Astrocyte (in vitro differentiated cells and primary cell): ENCODE data around the gene CLTCL1. TPM values are rescaled to one million over a fixed set of nuclear protein-coding genes. Genes with fewer than 3 reads are reported as not detected.

ENCODE experiments used
- DNase-seq: peaks from one replicate; pipeline ENCODE4 v3.0.0-alpha.2; 2010; ENCODE audit warnings: low read depth
- FAIRE-seq: peaks from 2 replicates; lab custom pipeline; 2011; peaks lifted over from hg19 to GRCh38; lab: Jason Lieb, UNC
- H2AFZ ChIP-seq: 2 replicates; pipeline ENCODE4 v1.6.0; 2012; ENCODE audit warnings: low read depth, low read length, inconsistent platforms
- H3K27ac ChIP-seq: 2 replicates; pipeline ENCODE4 v1.5.1; 2011; ENCODE audit warnings: low read depth, low read length, inconsistent platforms
- H3K27me3 ChIP-seq: 2 replicates; pipeline ENCODE4 v1.6.0; 2011; ENCODE audit warnings: low read length, inconsistent platforms; ENCODE audit not compliant: insufficient read depth
- H3K36me3 ChIP-seq: 2 replicates; pipeline ENCODE4 v1.5.1; 2011; ENCODE audit warnings: low read length, inconsistent platforms; ENCODE audit not compliant: insufficient read depth
- H3K4me1 ChIP-seq: 2 replicates; pipeline ENCODE4 v1.5.1; 2011; ENCODE audit warnings: low read length, inconsistent platforms; ENCODE audit not compliant: insufficient read depth
- H3K4me2 ChIP-seq: 2 replicates; pipeline ENCODE4 v1.6.0; 2012; ENCODE audit warnings: low read length, inconsistent platforms
- H3K4me3 ChIP-seq: 2 replicates; pipeline ENCODE4 v1.5.1; 2011; ENCODE audit warnings: low read depth, mild to moderate bottlenecking, low read length, inconsistent platforms; ENCODE audit not compliant: insufficient read depth
- H3K79me2 ChIP-seq: 2 replicates; pipeline ENCODE4 v1.6.0; 2012; ENCODE audit warnings: mild to moderate bottlenecking, low read length, inconsistent platforms; ENCODE audit not compliant: insufficient read depth
- H3K9ac ChIP-seq: 2 replicates; pipeline ENCODE4 v1.6.0; 2012; ENCODE audit warnings: mild to moderate bottlenecking, low read length, inconsistent platforms
- H3K9me3 ChIP-seq: 2 replicates; pipeline ENCODE4 v1.5.1; 2012; ENCODE audit warnings: low read depth, mild to moderate bottlenecking, low read length, inconsistent platforms; ENCODE audit not compliant: insufficient read depth
- H4K20me1 ChIP-seq: 2 replicates; pipeline ENCODE4 v1.6.0; 2012; ENCODE audit warnings: low read length, inconsistent platforms; ENCODE audit not compliant: insufficient read depth
- H3K27ac Mint-ChIP-seq: one replicate; pipeline ENCODE4 v1.8.0; 2021; ENCODE audit warnings: mild to moderate bottlenecking, mixed read lengths; ENCODE audit not compliant: unreplicated experiment
- H3K27me3 Mint-ChIP-seq: one replicate; pipeline ENCODE4 v1.8.0; 2021; ENCODE audit warnings: low read depth, mixed read lengths; ENCODE audit not compliant: unreplicated experiment
- H3K36me3 Mint-ChIP-seq: one replicate; pipeline ENCODE4 v1.8.0; 2021; ENCODE audit warnings: low read depth, mixed read lengths; ENCODE audit not compliant: unreplicated experiment
- H3K4me1 Mint-ChIP-seq: one replicate; pipeline ENCODE4 v1.8.0; 2021; ENCODE audit warnings: low read depth, mixed read lengths; ENCODE audit not compliant: unreplicated experiment
- H3K4me3 Mint-ChIP-seq: one replicate; pipeline ENCODE4 v1.8.0; 2021; ENCODE audit warnings: mild to moderate bottlenecking, moderate library complexity, mixed read lengths; ENCODE audit not compliant: unreplicated experiment
- H3K9me3 Mint-ChIP-seq: one replicate; pipeline ENCODE4 v1.8.0; 2021; ENCODE audit warnings: mild to moderate bottlenecking, mixed read lengths; ENCODE audit not compliant: unreplicated experiment
- EZH2 ChIP-seq: IDR thresholded peaks from 2 replicates; pipeline ENCODE4 v1.6.1; 2012; ENCODE audit warnings: mild to moderate bottlenecking, low read length, inconsistent platforms; ENCODE audit not compliant: insufficient read depth
- total RNA-seq: library from RNA; stranded (reverse); gene quantifications from 2 replicates; pipeline ENCODE4 v1.2.1, GENCODE V29; 2021
- TF ChIP-seq, protein P1 (sequence below): IDR thresholded peaks from 2 replicates; pipeline ENCODE4 v1.5.1; 2011; ENCODE audit warnings: low read depth, mild to moderate bottlenecking, inconsistent platforms, low read length, moderate library complexity; ENCODE audit not compliant: insufficient read depth

The CLTCL1 gene
- total RNA-seq, 1 donor from 2014 or later = 54.4 TPM

DNA sequence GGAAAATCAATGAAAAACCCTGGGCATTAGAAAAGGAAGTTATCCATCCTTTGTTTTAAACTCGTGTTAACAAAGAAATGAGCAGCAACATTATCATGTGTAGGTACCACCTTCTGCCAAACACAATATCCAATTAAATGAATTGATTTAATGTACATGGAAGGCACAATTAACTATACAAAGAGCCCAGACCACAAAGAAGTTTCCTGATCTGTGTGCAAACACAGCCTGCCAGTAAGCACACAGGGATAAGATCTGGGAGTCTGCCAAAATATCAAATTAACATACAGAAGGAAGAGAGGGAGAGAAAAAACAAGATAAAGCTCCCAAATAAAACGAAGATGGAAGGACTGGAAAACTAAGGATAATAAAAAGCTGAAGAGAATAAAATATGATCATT is 58.9 kb downstream of the CLTCL1 start:
- Histone ChIP-seq H3K4me2 (no peak overlapping the region), H4K20me1 (no peaks in the 10 kb centered on the region), H2AFZ (no peak overlapping the region), H3K4me3 (no peak overlapping the region), H3K36me3 (peaks cover 2% of the 10 kb centered on the region), H3K79me2 (no peaks in the 10 kb centered on the region), H3K27me3 (no peaks in the 10 kb centered on the region), H3K9ac (no peak overlapping the region), H3K4me1 (no peaks in the 10 kb centered on the region), H3K9me3 (no peaks in the 10 kb centered on the region), H3K27ac (no peak overlapping the region)
- Mint-ChIP-seq H3K27ac (no peak overlapping the region), H3K4me1 (no peaks in the 10 kb centered on the region), H3K9me3 (no peaks in the 10 kb centered on the region), H3K36me3 (peaks cover 50% of the 10 kb centered on the region), H3K4me3 (no peak overlapping the region), H3K27me3 (no peaks in the 10 kb centered on the region)
- no peak for TF ChIP-seq EZH2
- TF ChIP-seq, protein P1, sequence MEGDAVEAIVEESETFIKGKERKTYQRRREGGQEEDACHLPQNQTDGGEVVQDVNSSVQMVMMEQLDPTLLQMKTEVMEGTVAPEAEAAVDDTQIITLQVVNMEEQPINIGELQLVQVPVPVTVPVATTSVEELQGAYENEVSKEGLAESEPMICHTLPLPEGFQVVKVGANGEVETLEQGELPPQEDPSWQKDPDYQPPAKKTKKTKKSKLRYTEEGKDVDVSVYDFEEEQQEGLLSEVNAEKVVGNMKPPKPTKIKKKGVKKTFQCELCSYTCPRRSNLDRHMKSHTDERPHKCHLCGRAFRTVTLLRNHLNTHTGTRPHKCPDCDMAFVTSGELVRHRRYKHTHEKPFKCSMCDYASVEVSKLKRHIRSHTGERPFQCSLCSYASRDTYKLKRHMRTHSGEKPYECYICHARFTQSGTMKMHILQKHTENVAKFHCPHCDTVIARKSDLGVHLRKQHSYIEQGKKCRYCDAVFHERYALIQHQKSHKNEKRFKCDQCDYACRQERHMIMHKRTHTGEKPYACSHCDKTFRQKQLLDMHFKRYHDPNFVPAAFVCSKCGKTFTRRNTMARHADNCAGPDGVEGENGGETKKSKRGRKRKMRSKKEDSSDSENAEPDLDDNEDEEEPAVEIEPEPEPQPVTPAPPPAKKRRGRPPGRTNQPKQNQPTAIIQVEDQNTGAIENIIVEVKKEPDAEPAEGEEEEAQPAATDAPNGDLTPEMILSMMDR = no peak
- DNase-seq = no peak
- FAIRE-seq = no peak

DNA sequence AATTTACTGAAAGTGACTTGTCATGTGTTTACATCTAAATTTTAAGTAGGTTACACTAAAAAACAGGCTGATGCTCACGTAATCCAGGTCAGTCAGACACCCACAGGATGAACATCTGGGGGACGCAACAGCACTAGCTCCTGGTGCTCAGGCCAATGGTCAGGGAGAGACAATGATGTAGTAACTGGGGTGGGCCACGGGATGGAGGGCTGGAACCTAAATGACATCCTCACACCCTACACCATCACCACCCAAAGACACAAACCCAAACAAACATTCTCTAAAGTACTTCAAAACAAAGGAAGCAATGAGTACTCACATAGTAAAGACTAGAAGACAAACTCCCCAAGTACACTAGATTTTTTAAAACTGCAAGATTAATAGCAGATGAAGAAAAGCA is 59.5 kb downstream of the CLTCL1 start:
- no peaks in the 10 kb centered on the region for H3K27me3 Mint-ChIP-seq
- H3K4me1 Mint-ChIP-seq = no peaks in the 10 kb centered on the region
- FAIRE-seq (no peak), DNase-seq (no peak)
- peaks cover 51% of the 10 kb centered on the region for H3K36me3 Mint-ChIP-seq
- no peaks in the 10 kb centered on the region for H3K79me2 ChIP-seq
- H3K9me3 Mint-ChIP-seq = no peaks in the 10 kb centered on the region
- TF ChIP-seq, protein P1 = no peak
- TF ChIP-seq EZH2 = no peak
- no peaks in the 10 kb centered on the region for H3K9me3 ChIP-seq
- H3K4me2 ChIP-seq = no peak overlapping the region
- H3K9ac ChIP-seq = no peak overlapping the region
- no peak overlapping the region for H3K27ac Mint-ChIP-seq
- no peaks in the 10 kb centered on the region for H4K20me1 ChIP-seq
- no peaks in the 10 kb centered on the region for H3K4me1 ChIP-seq
- H3K36me3 ChIP-seq = peaks cover 2% of the 10 kb centered on the region
- H3K27me3 ChIP-seq = no peaks in the 10 kb centered on the region
- H2AFZ ChIP-seq = no peak overlapping the region
- no peak overlapping the region for H3K27ac ChIP-seq
- H3K4me3 Mint-ChIP-seq = no peak overlapping the region
- no peak overlapping the region for H3K4me3 ChIP-seq

DNA sequence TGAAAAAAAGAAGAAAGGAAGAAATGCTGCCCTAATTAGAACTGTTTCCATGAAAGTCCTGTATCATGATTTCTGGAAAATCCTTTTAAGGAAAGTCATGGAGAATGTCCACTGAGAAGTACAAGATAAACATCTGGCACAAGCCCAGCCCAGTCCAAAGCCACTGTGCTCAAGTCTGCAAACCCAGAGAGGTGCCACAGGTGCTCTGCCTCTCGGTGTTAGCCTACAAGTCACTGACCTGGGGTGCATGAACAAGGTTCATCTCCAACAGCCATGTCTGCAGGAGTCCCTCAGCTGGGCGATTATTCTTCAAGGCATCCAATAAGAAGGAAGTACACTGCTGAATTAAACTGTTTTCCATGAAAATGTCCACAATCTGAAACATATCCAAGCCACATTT is 61.9 kb downstream of the CLTCL1 start:
- Histone ChIP-seq H3K27ac (no peak overlapping the region), H3K4me1 (no peaks in the 10 kb centered on the region), H3K9me3 (no peaks in the 10 kb centered on the region), H3K4me3 (no peak overlapping the region), H4K20me1 (no peaks in the 10 kb centered on the region), H3K4me2 (no peak overlapping the region), H2AFZ (no peak overlapping the region), H3K36me3 (peaks cover 2% of the 10 kb centered on the region), H3K27me3 (no peaks in the 10 kb centered on the region), H3K79me2 (no peaks in the 10 kb centered on the region), H3K9ac (no peak overlapping the region)
- DNase-seq = no peak
- TF ChIP-seq, protein P1 = no peak
- no peak for TF ChIP-seq EZH2
- no peak overlapping the region for H3K27ac Mint-ChIP-seq
- H3K4me1 Mint-ChIP-seq = no peaks in the 10 kb centered on the region
- H3K4me3 Mint-ChIP-seq = no peak overlapping the region
- no peaks in the 10 kb centered on the region for H3K27me3 Mint-ChIP-seq
- FAIRE-seq = no peak
- H3K36me3 Mint-ChIP-seq = peaks cover 47% of the 10 kb centered on the region
- no peaks in the 10 kb centered on the region for H3K9me3 Mint-ChIP-seq
